NOMO-1 treated with dmso at 0.1 percent for 144 hours (cell line): Measurements from ENCODE around the gene TBX5.

Experiments used
- DNase-seq: peaks from one replicate; lab custom pipeline; 2025; ENCODE audit not compliant: unreplicated experiment; lab: John Stamatoyannopoulos, UW

The TBX5 gene

DNA sequence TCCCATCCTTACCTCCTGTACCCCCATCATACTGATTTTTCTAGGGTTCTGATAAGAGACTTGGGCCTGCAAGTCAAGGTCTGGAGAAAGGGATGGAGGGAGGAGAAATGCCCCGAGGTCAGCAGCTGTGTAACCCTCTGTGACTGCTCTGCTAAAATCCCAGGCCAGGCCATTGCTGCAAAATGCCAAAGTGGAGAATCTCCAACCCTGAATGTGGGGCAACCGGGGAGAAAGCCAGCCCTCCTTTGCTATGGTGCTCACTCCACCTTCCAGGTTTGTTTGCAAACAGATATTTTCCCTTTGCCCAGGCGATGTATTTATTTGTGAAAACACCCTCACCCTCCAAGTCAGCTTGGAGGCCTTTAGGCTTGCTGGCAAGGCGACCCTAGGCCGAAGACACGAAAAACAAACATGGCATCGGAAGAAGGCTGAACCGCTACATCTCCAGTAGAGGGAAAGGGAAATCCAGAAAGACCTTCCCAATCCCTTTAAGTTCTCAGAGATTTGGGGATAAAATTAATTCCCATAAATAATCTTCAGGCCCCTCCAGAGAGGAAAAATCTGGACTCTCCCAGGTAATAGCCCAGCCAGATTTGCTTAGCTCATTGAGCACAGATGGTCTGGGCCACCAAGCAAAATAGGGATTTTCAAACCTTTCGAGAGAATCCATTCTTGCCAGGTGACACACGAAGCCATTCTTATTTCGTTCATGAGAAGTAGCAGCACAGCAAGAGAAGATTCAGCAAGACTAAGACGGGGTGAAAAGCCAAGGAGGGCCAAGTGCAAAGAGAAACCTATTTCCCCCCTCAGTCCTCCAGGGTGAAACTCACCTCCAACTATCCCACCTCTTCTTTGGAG lies 1.3 kb upstream of the TBX5 start:
- DNase-seq = no peak

- no peak for DNase-seq
Measured at GRCh38 chr12:114406316-114406983, 506 bp upstream of the TBX5 start.

GRCh38 chr12:114404926-114405518 lies 922 bp downstream of the TBX5 start:
- DNase-seq = no peak

DNA sequence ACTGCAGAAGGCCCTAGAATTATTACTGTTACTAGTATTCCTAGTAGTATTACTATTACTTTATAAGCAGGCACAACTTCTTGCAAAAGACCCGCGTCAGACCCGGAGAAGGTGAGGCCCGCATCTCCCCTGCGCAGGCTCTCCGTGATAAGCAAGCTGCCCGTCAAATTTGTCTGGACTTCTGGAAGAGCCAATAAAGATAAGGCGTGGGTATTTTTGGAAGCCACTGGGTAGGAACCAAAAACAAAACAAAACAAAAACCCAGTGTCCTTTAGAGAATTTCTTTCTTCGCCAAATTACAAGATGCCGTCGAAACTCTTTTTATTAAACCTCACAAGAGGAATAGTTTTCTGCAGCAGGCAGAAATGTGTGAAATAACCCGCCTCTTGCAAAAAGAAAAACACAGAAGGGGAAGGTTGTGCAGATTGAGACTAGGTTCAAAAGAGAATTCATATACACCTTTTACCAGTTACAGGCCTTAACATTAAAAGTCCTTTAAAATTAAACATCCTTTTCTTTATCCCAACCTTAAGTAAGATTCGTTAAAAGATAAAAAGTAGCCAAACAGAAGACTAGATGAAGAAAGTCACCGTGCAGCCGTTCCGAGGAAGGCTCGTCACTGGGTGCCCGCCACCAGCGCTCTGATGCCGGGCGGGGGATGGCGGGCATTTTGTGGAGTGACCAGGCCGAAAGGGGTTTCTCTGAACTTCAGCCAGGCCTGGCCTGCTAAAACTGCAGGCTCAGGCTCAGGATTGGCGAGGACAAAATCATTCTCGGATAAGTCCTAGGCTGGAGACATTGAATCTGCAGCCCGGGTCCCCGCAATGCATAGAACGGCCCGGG lies 1.6 kb downstream of the TBX5 start:
- no peak for DNase-seq

GRCh38 chr12:114403690-114404066 lies 2.3 kb downstream of the TBX5 start:
- no peak for DNase-seq

DNA sequence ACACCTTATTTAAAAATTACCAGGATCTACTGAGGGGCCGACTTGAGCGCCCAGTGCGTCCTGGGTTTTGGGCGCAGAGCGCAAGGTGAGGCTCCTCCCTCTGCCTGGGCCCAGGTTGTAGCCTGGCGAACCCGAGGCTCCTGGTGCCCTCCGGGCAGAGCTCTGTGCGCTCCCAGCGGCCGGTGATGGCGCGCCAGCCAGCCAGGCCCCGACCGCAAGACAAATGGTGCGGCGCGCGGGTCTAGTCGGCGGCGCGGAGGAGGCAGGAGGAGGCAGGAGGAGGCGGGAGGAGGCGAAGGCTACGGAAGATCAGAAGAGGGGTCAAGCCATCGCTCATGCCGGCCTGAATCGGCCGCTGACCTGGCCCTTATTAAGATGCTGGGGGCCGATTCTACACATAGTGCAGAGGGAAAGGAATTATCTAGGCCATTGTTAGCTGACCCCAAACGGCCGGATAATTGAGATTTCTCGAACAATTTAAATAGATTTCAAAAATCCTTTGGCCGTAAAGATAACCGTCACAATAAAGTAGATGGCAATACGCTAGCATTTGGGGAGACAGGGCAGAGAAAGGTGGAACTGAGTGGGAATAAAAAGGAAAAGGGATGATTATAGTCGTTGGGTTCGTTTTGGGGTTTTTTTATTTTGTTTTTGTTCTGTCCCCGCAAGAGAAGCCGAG lies 2.8 kb downstream of the TBX5 start:
- no peak for DNase-seq

DNA sequence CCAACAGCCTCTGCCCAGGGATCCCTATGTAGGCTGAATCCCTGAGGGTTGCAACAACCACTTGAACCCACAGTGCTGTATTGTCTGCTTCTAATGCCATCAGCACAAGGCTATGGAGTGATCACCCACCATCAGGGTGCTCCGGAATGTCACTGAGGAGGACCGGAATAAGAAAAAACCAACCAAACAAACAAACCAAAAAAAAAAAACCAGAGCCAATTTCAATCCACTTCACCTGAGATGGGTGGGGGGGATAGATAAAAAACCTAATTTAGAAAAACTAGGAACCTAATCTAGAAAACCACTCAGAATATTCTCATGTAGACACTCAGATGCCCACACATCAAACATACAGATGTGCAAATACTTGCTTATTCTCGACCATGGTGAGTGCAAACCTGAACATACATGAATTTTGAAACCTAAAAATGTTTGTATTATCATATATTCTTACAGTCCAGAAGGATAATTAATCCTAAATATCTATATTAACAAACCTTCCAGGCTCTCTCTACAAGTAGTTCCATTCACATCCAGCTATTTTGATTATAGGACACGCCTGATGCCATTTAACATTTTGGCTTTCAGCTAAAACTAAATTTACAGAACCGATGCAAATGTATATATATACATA lies 3.7 kb downstream of the TBX5 start:
- no peak for DNase-seq

DNA sequence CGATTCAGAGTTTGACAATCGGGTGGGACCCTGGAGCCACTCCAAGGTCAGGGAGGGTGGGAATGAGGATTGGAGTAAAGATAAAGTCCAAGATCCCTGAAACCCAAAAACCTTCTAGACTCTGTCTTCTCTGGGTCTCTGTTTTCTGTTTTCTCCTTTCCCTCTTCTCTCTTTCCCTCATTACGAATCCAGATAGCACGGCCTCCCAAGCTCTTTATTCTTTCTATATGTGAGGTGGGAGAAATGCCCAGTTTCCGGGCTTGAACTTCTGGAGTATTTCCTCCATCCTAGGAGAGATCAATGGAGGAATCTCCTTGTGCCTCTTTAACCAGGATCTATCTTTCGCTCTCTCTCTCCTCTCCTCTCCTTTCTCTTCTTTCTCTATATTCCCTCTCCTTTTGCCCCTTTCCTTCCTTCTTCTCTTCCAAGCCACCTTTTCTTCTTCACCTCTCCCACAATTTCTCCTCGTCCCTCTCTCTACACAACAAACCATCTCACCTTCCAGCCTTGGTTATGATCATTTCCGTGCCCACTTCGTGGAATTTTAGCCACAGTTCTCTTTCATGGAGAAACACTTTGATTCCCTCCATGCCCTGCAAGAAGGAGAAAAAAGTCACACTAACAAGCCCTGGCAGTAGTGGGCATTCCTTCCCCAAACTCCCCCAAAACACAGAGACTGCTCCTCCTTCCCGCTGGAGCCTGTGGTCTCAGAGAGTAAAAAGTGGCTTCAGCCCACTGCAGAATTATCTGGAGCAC lies 4.4 kb downstream of the TBX5 start:
- no peak for DNase-seq

DNA sequence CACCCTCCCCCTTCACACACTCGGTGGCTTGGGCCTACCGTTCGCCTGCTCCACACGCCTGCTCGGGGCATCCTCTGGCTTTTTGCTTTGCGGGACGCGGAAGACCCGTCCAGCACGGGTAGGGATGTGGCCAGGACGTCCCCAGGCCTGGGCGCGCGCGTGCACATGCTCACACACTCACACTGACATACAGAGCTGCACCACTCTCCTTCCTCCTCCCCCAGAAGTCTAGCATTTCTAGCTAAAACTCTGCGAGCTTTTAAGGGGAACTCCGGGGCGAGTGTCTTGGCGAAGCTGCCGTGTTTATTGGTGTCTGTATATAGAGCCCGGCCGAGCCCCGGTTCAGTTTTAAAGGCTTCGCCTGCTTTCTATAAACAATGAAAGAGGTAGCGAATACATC lies 5.0 kb downstream of the TBX5 start:
- DNase-seq = no peak

GRCh38 chr12:114400361-114400811 lies 5.6 kb downstream of the TBX5 start:
- no peak for DNase-seq

- DNase-seq = no peak
Measured at GRCh38 chr12:114399664-114400211, 6.2 kb downstream of the TBX5 start.

GRCh38 chr12:114397978-114398881 lies 7.7 kb downstream of the TBX5 start:
- DNase-seq = no peak

- DNase-seq = no peak
Measured at GRCh38 chr12:114396869-114397719, 8.8 kb downstream of the TBX5 start.

DNA sequence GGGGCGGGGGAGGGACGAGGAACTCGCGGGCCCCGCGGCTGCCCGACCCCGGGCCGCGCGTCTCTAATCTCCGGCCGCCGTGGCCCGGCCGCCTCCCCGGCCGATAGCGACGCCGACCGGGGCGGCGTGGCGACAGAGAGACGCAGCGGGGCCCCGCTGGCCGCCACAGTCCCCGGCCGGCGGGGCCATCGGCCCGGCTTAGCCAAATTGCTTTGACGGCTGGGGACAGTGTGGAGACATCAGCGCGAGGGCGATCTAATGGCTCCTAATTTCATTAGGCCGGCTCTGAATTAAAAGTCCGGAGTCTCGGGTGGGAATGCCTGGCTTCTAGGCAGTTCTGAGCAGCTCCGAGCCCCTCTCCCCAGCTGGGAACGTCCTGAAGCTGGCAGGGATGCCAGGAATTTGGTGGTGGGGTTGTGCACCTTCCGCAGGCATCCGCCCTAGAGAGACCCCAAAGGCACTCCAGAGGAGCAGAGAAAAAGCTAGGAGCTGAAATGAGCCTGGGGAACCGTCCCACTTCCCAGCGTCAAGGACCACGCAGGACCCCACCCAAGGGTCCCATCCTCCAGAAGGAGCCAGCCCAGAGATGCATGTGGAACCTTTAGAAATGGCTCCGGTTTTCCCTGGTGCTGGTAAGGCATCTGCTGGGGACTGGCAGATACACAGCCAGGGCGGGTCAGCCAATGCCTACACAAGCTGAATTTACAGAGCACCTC lies 9.6 kb downstream of the TBX5 start:
- DNase-seq = no peak

DNA sequence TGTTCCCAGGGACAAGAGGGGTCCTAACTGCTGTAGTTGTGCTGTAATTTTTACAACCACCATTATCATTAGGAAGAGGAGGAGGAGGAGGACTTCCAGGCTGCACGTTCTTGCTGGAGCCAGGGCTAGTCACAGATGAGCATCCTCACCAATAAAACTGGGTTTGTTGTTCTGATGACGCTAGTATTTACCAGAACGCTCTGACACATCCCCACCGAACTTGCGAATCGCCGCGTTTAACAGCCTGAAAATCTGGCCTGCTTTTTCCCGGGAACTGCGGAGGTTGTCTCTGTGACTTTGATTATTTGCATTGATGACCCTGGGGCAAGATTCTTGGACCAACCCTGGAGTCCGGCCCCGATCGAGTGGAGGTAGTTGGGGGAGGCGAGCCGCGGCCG lies 10.2 kb downstream of the TBX5 start:
- DNase-seq = no peak

- DNase-seq = no peak
Measured at GRCh38 chr12:114395233-114395632, 10.7 kb downstream of the TBX5 start.

- no peak for DNase-seq
Measured at GRCh38 chr12:114393569-114393968, 12.4 kb downstream of the TBX5 start.
